ENCODE data around the gene ZNF112. TPM values are rescaled to one million over a fixed set of nuclear protein-coding genes. Genes with fewer than 3 reads are reported as not detected.
A peak's percentile ranks its signal among the peaks of the same experiment; 100 is the strongest.

Gene ZNF112
- total and polyA plus RNA-seq, 4 donors = 1.9 to 8.0 (median 3.9) TPM

GRCh38 chr19:44304659-44305193 is 51.8 kb downstream of the ZNF112 start, which contains the start of gene ZNF235:
Gene ZNF235, minus strand, starts transcription at chr19:44305025. Its CDS starts 1,621 bp downstream, at chr19:44303404.
- Histone ChIP-seq H3K27me3 (ENCODE audit: control insufficient read depth in 1 of 2, insufficient read depth in 2 of 2, low read length in 1 of 2) (no peaks in the 10 kb centered on the region), H3K27ac (ENCODE audit: low read depth in 1 of 2, low read length in 2 of 2) (peak within 1 kb of the TSS in 1 of 2 donors; percentile 65), H3K9me3 (ENCODE audit: control insufficient read depth, low read length) (peaks cover 2% of the 10 kb centered on the region), H3K4me1 (ENCODE audit: control insufficient read depth in 1 of 2, insufficient read depth in 2 of 2, low read length in 2 of 2) (no peaks in the 10 kb centered on the region), H3K4me3 (ENCODE audit: low read length in 2 of 2) (peak within 1 kb of the TSS; percentile 62 to 76), H3K36me3 (ENCODE audit: control insufficient read depth in 1 of 2, insufficient read depth in 2 of 2, low read length in 1 of 2) (peaks cover 3 to 4% of the 10 kb centered on the region in 2 donors)
- intact Hi-C loops (cut with DNase I) = loop anchor here in 1 of 2 donors (5.0 kb wide), 2 partner anchors 53 to 97 kb away; partner anchors contain the start of gene ZNF112
- peak; percentile 99 for ATAC-seq (ENCODE audit: low FRiP score)
- DNase-seq = peak; percentile 95 to 96
- WGBS, 2 donors = 0% methylated on average over 31 of the region's 31 CpGs

GRCh38 chr19:44303976-44304568 is 52.4 kb downstream of the ZNF112 start:
- Histone ChIP-seq H3K27ac (ENCODE audit: low read depth in 1 of 2, low read length in 2 of 2) (no peak overlapping the region), H3K4me1 (ENCODE audit: control insufficient read depth in 1 of 2, insufficient read depth in 2 of 2, low read length in 2 of 2) (no peaks in the 10 kb centered on the region), H3K4me3 (ENCODE audit: low read length in 2 of 2) (peak overlapping the region; percentile 62), H3K9me3 (ENCODE audit: control insufficient read depth, low read length) (peaks cover 6% of the 10 kb centered on the region), H3K36me3 (ENCODE audit: control insufficient read depth in 1 of 2, insufficient read depth in 2 of 2, low read length in 1 of 2) (peaks cover 3 to 9% of the 10 kb centered on the region in 2 donors), H3K27me3 (ENCODE audit: control insufficient read depth in 1 of 2, insufficient read depth in 2 of 2, low read length in 1 of 2) (no peaks in the 10 kb centered on the region)
- WGBS, 2 donors = 1 to 2% methylated on average over 11 of the region's 11 CpGs
- ATAC-seq (ENCODE audit: low FRiP score) = peak; percentile 11
- no peak for DNase-seq
- intact Hi-C loops (cut with DNase I) = loop anchor here in 1 of 2 donors (5.0 kb wide), 1 partner anchor 53 kb away; the partner anchor contains the start of gene ZNF112

GRCh38 chr19:44303320-44303719 is 53.2 kb downstream of the ZNF112 start:
- ATAC-seq (ENCODE audit: low FRiP score) (no peak), DNase-seq (no peak)
- peaks cover 3 to 9% of the 10 kb centered on the region in 2 donors for H3K36me3 ChIP-seq (ENCODE audit: control insufficient read depth in 1 of 2, insufficient read depth in 2 of 2, low read length in 1 of 2)
- no peak overlapping the region for H3K4me3 ChIP-seq (ENCODE audit: low read length in 2 of 2)
- WGBS, 2 donors = 51 to 64% methylated on average over 4 of the region's 4 CpGs
- no peaks in the 10 kb centered on the region for H3K27me3 ChIP-seq (ENCODE audit: control insufficient read depth in 1 of 2, insufficient read depth in 2 of 2, low read length in 1 of 2)
- H3K27ac ChIP-seq (ENCODE audit: low read depth in 1 of 2, low read length in 2 of 2) = no peak overlapping the region
- H3K9me3 ChIP-seq (ENCODE audit: control insufficient read depth, low read length) = peaks cover 6% of the 10 kb centered on the region
- H3K4me1 ChIP-seq (ENCODE audit: control insufficient read depth in 1 of 2, insufficient read depth in 2 of 2, low read length in 2 of 2) = no peaks in the 10 kb centered on the region
- intact Hi-C loops (cut with DNase I) = loop anchor here in 1 of 2 donors (5.0 kb wide), 1 partner anchor 54 kb away; the partner anchor contains the start of gene ZNF112

GRCh38 chr19:44284968-44285367 is 71.5 kb downstream of the ZNF112 start:
- no peak for DNase-seq
- Histone ChIP-seq H3K9me3 (ENCODE audit: control insufficient read depth, low read length) (peaks cover 31% of the 10 kb centered on the region), H3K4me3 (ENCODE audit: low read length in 2 of 2) (no peak overlapping the region), H3K4me1 (ENCODE audit: control insufficient read depth in 1 of 2, insufficient read depth in 2 of 2, low read length in 2 of 2) (no peaks in the 10 kb centered on the region), H3K27me3 (ENCODE audit: control insufficient read depth in 1 of 2, insufficient read depth in 2 of 2, low read length in 1 of 2) (no peaks in the 10 kb centered on the region), H3K36me3 (ENCODE audit: control insufficient read depth in 1 of 2, insufficient read depth in 2 of 2, low read length in 1 of 2) (peaks cover 25 to 26% of the 10 kb centered on the region in 2 donors), H3K27ac (ENCODE audit: low read depth in 1 of 2, low read length in 2 of 2) (no peak overlapping the region)
- WGBS, 2 donors = 64 to 83% methylated on average over 4 of the region's 4 CpGs
- no peak for ATAC-seq (ENCODE audit: low FRiP score)
- intact Hi-C loops (cut with DNase I) = no loop called here

- Histone ChIP-seq H3K36me3 (ENCODE audit: control insufficient read depth in 1 of 2, insufficient read depth in 2 of 2, low read length in 1 of 2) (peaks cover 9 to 11% of the 10 kb centered on the region in 2 donors), H3K27ac (ENCODE audit: low read depth in 1 of 2, low read length in 2 of 2) (no peak overlapping the region), H3K4me3 (ENCODE audit: low read length in 2 of 2) (no peak overlapping the region), H3K4me1 (ENCODE audit: control insufficient read depth in 1 of 2, insufficient read depth in 2 of 2, low read length in 2 of 2) (no peaks in the 10 kb centered on the region), H3K9me3 (ENCODE audit: control insufficient read depth, low read length) (peaks cover 22% of the 10 kb centered on the region), H3K27me3 (ENCODE audit: control insufficient read depth in 1 of 2, insufficient read depth in 2 of 2, low read length in 1 of 2) (no peaks in the 10 kb centered on the region)
- intact Hi-C loops (cut with DNase I) = no loop called here
- WGBS, 2 donors = 90 to 91% methylated on average over 3 of the region's 3 CpGs
- ATAC-seq (ENCODE audit: low FRiP score) (no peak), DNase-seq (no peak)
These were observed 73.6 kb downstream of the ZNF112 start for GRCh38 chr19:44282846-44283245.

- Histone ChIP-seq H3K9me3 (ENCODE audit: control insufficient read depth, low read length) (peaks cover 16% of the 10 kb centered on the region), H3K36me3 (ENCODE audit: control insufficient read depth in 1 of 2, insufficient read depth in 2 of 2, low read length in 1 of 2) (peaks cover 3 to 5% of the 10 kb centered on the region in 2 donors), H3K4me3 (ENCODE audit: low read length in 2 of 2) (no peak overlapping the region), H3K4me1 (ENCODE audit: control insufficient read depth in 1 of 2, insufficient read depth in 2 of 2, low read length in 2 of 2) (no peaks in the 10 kb centered on the region), H3K27me3 (ENCODE audit: control insufficient read depth in 1 of 2, insufficient read depth in 2 of 2, low read length in 1 of 2) (no peaks in the 10 kb centered on the region), H3K27ac (ENCODE audit: low read depth in 1 of 2, low read length in 2 of 2) (no peak overlapping the region)
- DNase-seq (no peak), ATAC-seq (ENCODE audit: low FRiP score) (no peak)
- intact Hi-C loops (cut with DNase I) = no loop called here
- 94 to 96% methylated on average over 10 of the region's 10 CpGs for WGBS, 2 donors
These were observed 75.6 kb downstream of the ZNF112 start for GRCh38 chr19:44280916-44281315.

- H3K27me3 ChIP-seq (ENCODE audit: control insufficient read depth in 1 of 2, insufficient read depth in 2 of 2, low read length in 1 of 2) = no peaks in the 10 kb centered on the region
- H3K27ac ChIP-seq (ENCODE audit: low read depth in 1 of 2, low read length in 2 of 2) = no peak overlapping the region
- peaks cover 21% of the 10 kb centered on the region for H3K9me3 ChIP-seq (ENCODE audit: control insufficient read depth, low read length)
- DNase-seq = no peak
- ATAC-seq (ENCODE audit: low FRiP score) = no peak
- WGBS, 2 donors = 89 to 93% methylated on average over 4 of the region's 4 CpGs
- H3K4me1 ChIP-seq (ENCODE audit: control insufficient read depth in 1 of 2, insufficient read depth in 2 of 2, low read length in 2 of 2) = no peaks in the 10 kb centered on the region
- peaks cover 8 to 17% of the 10 kb centered on the region in 2 donors for H3K36me3 ChIP-seq (ENCODE audit: control insufficient read depth in 1 of 2, insufficient read depth in 2 of 2, low read length in 1 of 2)
- intact Hi-C loops (cut with DNase I) = no loop called here
- H3K4me3 ChIP-seq (ENCODE audit: low read length in 2 of 2) = no peak overlapping the region
These were observed 78.2 kb downstream of the ZNF112 start for GRCh38 chr19:44278181-44278690.

- H3K36me3 ChIP-seq (ENCODE audit: control insufficient read depth in 1 of 2, insufficient read depth in 2 of 2, low read length in 1 of 2) = peaks cover 8 to 21% of the 10 kb centered on the region in 2 donors
- no peaks in the 10 kb centered on the region for H3K27me3 ChIP-seq (ENCODE audit: control insufficient read depth in 1 of 2, insufficient read depth in 2 of 2, low read length in 1 of 2)
- H3K27ac ChIP-seq (ENCODE audit: low read depth in 1 of 2, low read length in 2 of 2) = no peak overlapping the region
- ATAC-seq (ENCODE audit: low FRiP score) (no peak), DNase-seq (no peak)
- no peak overlapping the region for H3K4me3 ChIP-seq (ENCODE audit: low read length in 2 of 2)
- WGBS, 2 donors = 94 to 97% methylated on average over 1 of the region's 1 CpG
- intact Hi-C loops (cut with DNase I) = no loop called here
- peaks cover 19% of the 10 kb centered on the region for H3K9me3 ChIP-seq (ENCODE audit: control insufficient read depth, low read length)
- no peaks in the 10 kb centered on the region for H3K4me1 ChIP-seq (ENCODE audit: control insufficient read depth in 1 of 2, insufficient read depth in 2 of 2, low read length in 2 of 2)
These were observed 79.1 kb downstream of the ZNF112 start for GRCh38 chr19:44277331-44277730.

All from aorta (tissue), 5 donors.